GM12878 (cell line): Measurements from ENCODE around the gene TACC2. TPM values are rescaled to one million over a fixed set of nuclear protein-coding genes. Genes with fewer than 3 reads are reported as not detected.

Experiments
- ATAC-seq: fragments of 200-7000 bp; cut with Tn5 transposase; 3 replicates; pipeline ENCODE4 v1.9.1; 2020; ENCODE audit warnings: mild to moderate bottlenecking, moderate library complexity
- BruUV-seq: library from RNA; stranded (reverse); fragments of 400-500 nt; replicated peaks from 2 replicates; lab custom pipeline; 2021; lab: Mats Ljungman, UMichigan
- CTCF ChIA-PET: fragments of 300-600 bp; sonication (Branson Sonifier 250); formaldehyde crosslinking; extraction: SDS; loops from one replicate; lab custom pipeline; 2021; ENCODE audit warnings: inconsistent platforms; lab: Yijun Ruan, JAX
- POLR2A ChIA-PET: fragments of 350-600 bp; formaldehyde crosslinking; extraction: SDS; loops from one replicate; lab custom pipeline; 2021; ENCODE audit warnings: inconsistent platforms; lab: Charles Lee
- RAD21 ChIA-PET: fragments of 300-600 bp; sonication (Branson Sonifier 250); formaldehyde crosslinking; loops from one replicate; lab custom pipeline; 2023; ENCODE audit warnings: antibody characterized with exemption; ENCODE audit not compliant: unreplicated experiment; lab: Charles Lee
- SMC1A ChIA-PET: fragments of 300-600 bp; sonication (Branson Sonifier 250); formaldehyde crosslinking; loops from one replicate; lab custom pipeline; 2023; ENCODE audit not compliant: unreplicated experiment, uncharacterized antibody; lab: Charles Lee
- DNase-seq: peaks from one replicate; pipeline ENCODE4 v3.0.0-alpha.2; 2011; ENCODE audit warnings: low read depth, low spot score
- FAIRE-seq: peaks from 3 replicates; lab custom pipeline; 2011; peaks lifted over from hg19 to GRCh38; lab: Jason Lieb, UNC
- H2AFZ ChIP-seq: 2 replicates; pipeline ENCODE4 v1.6.0; 2011; ENCODE audit warnings: low read depth, low read length, control low read depth; ENCODE audit not compliant: control insufficient read depth
- H3K27ac ChIP-seq: 2 replicates; pipeline ENCODE4 v1.5.1; 2011; ENCODE audit warnings: control low read depth; ENCODE audit not compliant: control insufficient read depth, insufficient read depth
- H3K27me3 ChIP-seq, 2 experiments: replicated peaks in 1 of 2; 2 replicates each; pipeline versions ENCODE4 v1.6.0 to v1.6.1; 2011; ENCODE audit warnings: low read length in 1 of 2; ENCODE audit not compliant: control insufficient read depth in 2 of 2, insufficient read depth in 2 of 2
- H3K36me3 ChIP-seq, 2 experiments: 2 replicates each; pipeline ENCODE4 v1.5.1; 2011; ENCODE audit warnings: low read length in 1 of 2; ENCODE audit not compliant: control insufficient read depth in 2 of 2, insufficient read depth in 2 of 2
- H3K4me1 ChIP-seq: 2 replicates; pipeline ENCODE4 v1.6.1; 2011; ENCODE audit warnings: mild to moderate bottlenecking, low read length, moderate library complexity, mixed read lengths; ENCODE audit not compliant: control insufficient read depth, insufficient read depth
- H3K4me2 ChIP-seq: 2 replicates; pipeline ENCODE4 v1.6.0; 2011; ENCODE audit warnings: control low read depth; ENCODE audit not compliant: control insufficient read depth, insufficient read depth
- H3K4me3 ChIP-seq: fragments of 200-600 bp; sonication (generic); 2 replicates; pipeline ENCODE4 v1.5.1; 2016
- H3K79me2 ChIP-seq: 2 replicates; pipeline ENCODE4 v1.6.0; 2011; ENCODE audit warnings: low read length; ENCODE audit not compliant: control insufficient read depth, insufficient read depth
- H3K9ac ChIP-seq: 2 replicates; pipeline ENCODE4 v1.8.0; 2011; ENCODE audit warnings: low read length, control low read depth, mixed read lengths; ENCODE audit not compliant: control insufficient read depth, insufficient read depth
- H3K9me3 ChIP-seq: replicated peaks from 3 replicates; pipeline ENCODE4 v1.5.1; 2011; ENCODE audit warnings: mild to moderate bottlenecking, low read length; ENCODE audit not compliant: control insufficient read depth, insufficient read depth
- H4K20me1 ChIP-seq: 2 replicates; pipeline ENCODE4 v1.6.0; 2011; ENCODE audit not compliant: control insufficient read depth, insufficient read depth
- ESRRA ChIP-seq: IDR thresholded peaks from 2 replicates; pipeline ENCODE4 v1.6.1; 2012; ENCODE audit warnings: mild to moderate bottlenecking, low read length, improper control_type of control experiment
- EZH2 ChIP-seq: IDR thresholded peaks from 2 replicates; pipeline ENCODE4 v1.6.1; 2012; ENCODE audit warnings: low read depth, mild to moderate bottlenecking, control low read depth, inconsistent platforms, low read length, borderline replicate concordance; ENCODE audit not compliant: control insufficient read depth
- FOXK2 ChIP-seq: fragments of 450-650 bp; IDR thresholded peaks from 2 replicates; pipeline ENCODE4 v1.6.1; 2017; ENCODE audit warnings: mild to moderate bottlenecking, moderate library complexity
- FOXM1 ChIP-seq: IDR thresholded peaks from 2 replicates; pipeline ENCODE4 v1.6.1; 2012; ENCODE audit warnings: low read depth, mild to moderate bottlenecking, inconsistent platforms, low read length, moderate library complexity
- JUND ChIP-seq: IDR thresholded peaks from 2 replicates; pipeline ENCODE4 v1.6.1; 2012; ENCODE audit warnings: low read depth, mild to moderate bottlenecking, low read length, improper control_type of control experiment, moderate library complexity
- NBN ChIP-seq: fragments of 450-650 bp; IDR thresholded peaks from 2 replicates; pipeline ENCODE4 v1.6.1; 2016
- NFIC ChIP-seq: IDR thresholded peaks from 2 replicates; pipeline ENCODE4 v1.6.1; 2012; ENCODE audit warnings: low read depth, mild to moderate bottlenecking, inconsistent platforms, low read length, moderate library complexity
- NR2F1 ChIP-seq: fragments of 450-650 bp; conservative IDR thresholded peaks from 2 replicates; pipeline ENCODE4 v1.6.1; 2017; ENCODE audit warnings: mild to moderate bottlenecking
- POU2F2 ChIP-seq: IDR thresholded peaks from 3 replicates; pipeline ENCODE4 v1.6.1; 2011; ENCODE audit warnings: low read depth, mild to moderate bottlenecking, low read length, borderline replicate concordance
- RCOR1 ChIP-seq: conservative IDR thresholded peaks from 2 replicates; pipeline ENCODE4 v1.6.1; 2012; ENCODE audit warnings: low read depth, low read length, improper control_type of control experiment
- SUPT20H ChIP-seq: IDR thresholded peaks from 2 replicates; pipeline ENCODE4 v1.6.1; 2011; ENCODE audit warnings: low read depth, mild to moderate bottlenecking, low read length, moderate library complexity, borderline replicate concordance; ENCODE audit not compliant: control insufficient read depth
- ZNF274 ChIP-seq: IDR thresholded peaks from one replicate; pipeline ENCODE4 v1.8.0; 2011; ENCODE audit not compliant: insufficient read length, insufficient read depth
- WGBS: methylation state at CpG from one replicate; pipeline ENCODE4 v1.1.6; 2016; ENCODE audit warnings: low lambda C conversion rate; ENCODE audit not compliant: insufficient replicate concordance, insufficient coverage; ENCODE audit errors: missing lambda C conversion rate; 5-methylcytosine and 5-hydroxymethylcytosine counted together
- in situ Hi-C: fragments of 300-500 bp; cut with MboI; formaldehyde crosslinking; loops from 9 replicates; pipeline ENCODE4 v1.14.3; 2018; ENCODE audit warnings: mixed read lengths
- intact Hi-C: fragments of 100-400 bp; cut with micrococcal nuclease; formaldehyde crosslinking; loops from one replicate; pipeline ENCODE4 v1.14.2; 2022; ENCODE audit not compliant: unreplicated experiment
- polyA plus RNA-seq, 11 experiments: library from polyadenylated mRNA; depleted of rRNA in 4 of 11; unstranded in 6 of 11; stranded (reverse) in 5 of 11; fragments of >200 nt; fragmentation: Nextera tagmentation in 4 of 11; fragmentation: Illumina TruSeq in 1 of 11; extraction: Ambion mirVana in 4 of 11; extraction: Trizol in 1 of 11; gene quantifications; 1 replicate in 1 of 11; 2 replicates in 10 of 11; pipeline versions ENCODE4 v1.2.1 to v1.2.3, GENCODE V29; 2011 to 2016; ENCODE audit warnings: inconsistent platforms in 2 of 11, missing spikeins in 2 of 11, low read depth in 1 of 11
- total RNA-seq, 4 experiments: library from RNA; depleted of rRNA in 3 of 4; stranded (reverse); fragments of >200 nt in 3 of 4; fragmentation: Illumina TruSeq in 1 of 4; extraction: Trizol in 1 of 4; gene quantifications; 2 replicates each; pipeline versions ENCODE4 v1.2.1 to v1.2.3, GENCODE V29; 2013 to 2021
- TF ChIP-seq, protein P1 (sequence below): IDR thresholded peaks from 2 replicates; pipeline ENCODE4 v1.6.1; 2012; ENCODE audit warnings: mild to moderate bottlenecking, low read depth, low read length
- TF ChIP-seq, protein P2 (sequence below): fragments of 450-650 bp; formaldehyde crosslinking; IDR thresholded peaks from 2 replicates; pipeline ENCODE4 v1.5.0; 2022; ENCODE audit warnings: mild to moderate bottlenecking, missing genetic modification characterization

Gene TACC2
- total and polyA plus RNA-seq, 10 of the 15 experiments (the other 5 are each of a cell fraction or from before 2014, with no cell fraction given): 0.07 to 0.64 (median 0.13) TPM; not detected in 5

GRCh38 chr10:122020226-122020625, 31.3 kb downstream of the TACC2 start:
- H3K9ac ChIP-seq: no peak overlapping the region
- no peaks in the 10 kb centered on the region for H4K20me1 ChIP-seq
- ATAC-seq (no peak), DNase-seq (no peak), FAIRE-seq (no peak)
- H3K36me3 ChIP-seq: no peaks in the 10 kb centered on the region
- BruUV-seq: no TSS peak
- RAD21 ChIA-PET: no interaction called here
- no peaks in the 10 kb centered on the region for H3K9me3 ChIP-seq
- in situ Hi-C loops (no loop called here), intact Hi-C loops (no loop called here)
- no peak overlapping the region for H3K27ac ChIP-seq
- CTCF ChIA-PET: no interaction called here
- POLR2A ChIA-PET: no interaction called here
- no peaks in the 10 kb centered on the region; a peak in 2 of 4 replicates for H3K27me3 ChIP-seq
- no peak overlapping the region for H3K4me2 ChIP-seq
- SMC1A ChIA-PET: no interaction called here
- H3K4me3 ChIP-seq: no peak overlapping the region
- TF ChIP-seq POU2F2: no peak
- no peak for TF ChIP-seq RCOR1
- no peak for TF ChIP-seq ESRRA
- TF ChIP-seq, protein P1, sequence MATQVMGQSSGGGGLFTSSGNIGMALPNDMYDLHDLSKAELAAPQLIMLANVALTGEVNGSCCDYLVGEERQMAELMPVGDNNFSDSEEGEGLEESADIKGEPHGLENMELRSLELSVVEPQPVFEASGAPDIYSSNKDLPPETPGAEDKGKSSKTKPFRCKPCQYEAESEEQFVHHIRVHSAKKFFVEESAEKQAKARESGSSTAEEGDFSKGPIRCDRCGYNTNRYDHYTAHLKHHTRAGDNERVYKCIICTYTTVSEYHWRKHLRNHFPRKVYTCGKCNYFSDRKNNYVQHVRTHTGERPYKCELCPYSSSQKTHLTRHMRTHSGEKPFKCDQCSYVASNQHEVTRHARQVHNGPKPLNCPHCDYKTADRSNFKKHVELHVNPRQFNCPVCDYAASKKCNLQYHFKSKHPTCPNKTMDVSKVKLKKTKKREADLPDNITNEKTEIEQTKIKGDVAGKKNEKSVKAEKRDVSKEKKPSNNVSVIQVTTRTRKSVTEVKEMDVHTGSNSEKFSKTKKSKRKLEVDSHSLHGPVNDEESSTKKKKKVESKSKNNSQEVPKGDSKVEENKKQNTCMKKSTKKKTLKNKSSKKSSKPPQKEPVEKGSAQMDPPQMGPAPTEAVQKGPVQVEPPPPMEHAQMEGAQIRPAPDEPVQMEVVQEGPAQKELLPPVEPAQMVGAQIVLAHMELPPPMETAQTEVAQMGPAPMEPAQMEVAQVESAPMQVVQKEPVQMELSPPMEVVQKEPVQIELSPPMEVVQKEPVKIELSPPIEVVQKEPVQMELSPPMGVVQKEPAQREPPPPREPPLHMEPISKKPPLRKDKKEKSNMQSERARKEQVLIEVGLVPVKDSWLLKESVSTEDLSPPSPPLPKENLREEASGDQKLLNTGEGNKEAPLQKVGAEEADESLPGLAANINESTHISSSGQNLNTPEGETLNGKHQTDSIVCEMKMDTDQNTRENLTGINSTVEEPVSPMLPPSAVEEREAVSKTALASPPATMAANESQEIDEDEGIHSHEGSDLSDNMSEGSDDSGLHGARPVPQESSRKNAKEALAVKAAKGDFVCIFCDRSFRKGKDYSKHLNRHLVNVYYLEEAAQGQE: no peak
- no peak for TF ChIP-seq FOXK2
- TF ChIP-seq NFIC: no peak
- TF ChIP-seq NR2F1: no peak
- TF ChIP-seq SUPT20H: no peak
- no peak for TF ChIP-seq ZNF274
- TF ChIP-seq NBN: no peak
- TF ChIP-seq EZH2: no peak
- no peak for TF ChIP-seq FOXM1
- TF ChIP-seq, protein P2, sequence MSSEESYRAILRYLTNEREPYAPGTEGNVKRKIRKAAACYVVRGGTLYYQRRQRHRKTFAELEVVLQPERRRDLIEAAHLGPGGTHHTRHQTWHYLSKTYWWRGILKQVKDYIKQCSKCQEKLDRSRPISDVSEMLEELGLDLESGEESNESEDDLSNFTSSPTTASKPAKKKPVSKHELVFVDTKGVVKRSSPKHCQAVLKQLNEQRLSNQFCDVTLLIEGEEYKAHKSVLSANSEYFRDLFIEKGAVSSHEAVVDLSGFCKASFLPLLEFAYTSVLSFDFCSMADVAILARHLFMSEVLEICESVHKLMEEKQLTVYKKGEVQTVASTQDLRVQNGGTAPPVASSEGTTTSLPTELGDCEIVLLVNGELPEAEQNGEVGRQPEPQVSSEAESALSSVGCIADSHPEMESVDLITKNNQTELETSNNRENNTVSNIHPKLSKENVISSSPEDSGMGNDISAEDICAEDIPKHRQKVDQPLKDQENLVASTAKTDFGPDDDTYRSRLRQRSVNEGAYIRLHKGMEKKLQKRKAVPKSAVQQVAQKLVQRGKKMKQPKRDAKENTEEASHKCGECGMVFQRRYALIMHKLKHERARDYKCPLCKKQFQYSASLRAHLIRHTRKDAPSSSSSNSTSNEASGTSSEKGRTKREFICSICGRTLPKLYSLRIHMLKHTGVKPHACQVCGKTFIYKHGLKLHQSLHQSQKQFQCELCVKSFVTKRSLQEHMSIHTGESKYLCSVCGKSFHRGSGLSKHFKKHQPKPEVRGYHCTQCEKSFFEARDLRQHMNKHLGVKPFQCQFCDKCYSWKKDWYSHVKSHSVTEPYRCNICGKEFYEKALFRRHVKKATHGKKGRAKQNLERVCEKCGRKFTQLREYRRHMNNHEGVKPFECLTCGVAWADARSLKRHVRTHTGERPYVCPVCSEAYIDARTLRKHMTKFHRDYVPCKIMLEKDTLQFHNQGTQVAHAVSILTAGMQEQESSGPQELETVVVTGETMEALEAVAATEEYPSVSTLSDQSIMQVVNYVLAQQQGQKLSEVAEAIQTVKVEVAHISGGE (CRISPR knock-in tag): no peak
- no peak for TF ChIP-seq JUND
- 62% methylated on average over 6 of the region's 6 CpGs for WGBS
- H3K79me2 ChIP-seq: no peaks in the 10 kb centered on the region
- no peaks in the 10 kb centered on the region for H3K4me1 ChIP-seq
- H2AFZ ChIP-seq: no peak overlapping the region
